Measurements from ENCODE around the gene CLIP1. TPM values are rescaled to one million over a fixed set of nuclear protein-coding genes. Genes with fewer than 3 reads are reported as not detected.

The CLIP1 gene
- total RNA-seq, 1 donor from 2014 or later: 59.1 TPM

GRCh38 chr12:122356192-122356635 lies 66.3 kb downstream of the CLIP1 start:
- Mint-ChIP-seq H3K9me3 (no peaks in the 10 kb centered on the region), H3K36me3 (peaks cover 20% of the 10 kb centered on the region), H3K4me3 (no peak overlapping the region), H3K27ac (no peak overlapping the region), H3K4me1 (ENCODE audit: unreplicated experiment) (peaks cover 5% of the 10 kb centered on the region), H3K27me3 (no peaks in the 10 kb centered on the region)
- peak; percentile 85 for TF ChIP-seq CTCF (conservative IDR thresholded peaks at IDR 0.05)
- DNase-seq (ENCODE audit: extremely low spot score, unreplicated experiment): no peak

- no peak for DNase-seq (ENCODE audit: extremely low spot score, unreplicated experiment)
- H3K27me3 Mint-ChIP-seq: no peaks in the 10 kb centered on the region
- H3K27ac Mint-ChIP-seq: no peak overlapping the region
- no peak for TF ChIP-seq CTCF (conservative IDR thresholded peaks at IDR 0.05)
- H3K36me3 Mint-ChIP-seq: peaks cover 17% of the 10 kb centered on the region
- H3K4me3 Mint-ChIP-seq: no peak overlapping the region
- peaks cover 5% of the 10 kb centered on the region for H3K4me1 Mint-ChIP-seq (ENCODE audit: unreplicated experiment)
- H3K9me3 Mint-ChIP-seq: no peaks in the 10 kb centered on the region
Measured at GRCh38 chr12:122355706-122356105, 66.8 kb downstream of the CLIP1 start.

- Mint-ChIP-seq H3K36me3 (peaks cover 20% of the 10 kb centered on the region), H3K4me3 (no peak overlapping the region), H3K27me3 (no peaks in the 10 kb centered on the region), H3K9me3 (no peaks in the 10 kb centered on the region), H3K27ac (peak overlapping the region; percentile 18), H3K4me1 (ENCODE audit: unreplicated experiment) (peaks cover 5% of the 10 kb centered on the region)
- TF ChIP-seq CTCF (conservative IDR thresholded peaks at IDR 0.05): no peak
- DNase-seq (ENCODE audit: extremely low spot score, unreplicated experiment): no peak
Measured at GRCh38 chr12:122354958-122355641, 67.4 kb downstream of the CLIP1 start.

- Mint-ChIP-seq H3K27ac (no peak overlapping the region), H3K36me3 (peaks cover 30% of the 10 kb centered on the region), H3K27me3 (no peaks in the 10 kb centered on the region), H3K4me1 (ENCODE audit: unreplicated experiment) (peaks cover 9% of the 10 kb centered on the region), H3K9me3 (no peaks in the 10 kb centered on the region), H3K4me3 (no peak overlapping the region)
- TF ChIP-seq CTCF (conservative IDR thresholded peaks at IDR 0.05): no peak
- DNase-seq (ENCODE audit: extremely low spot score, unreplicated experiment): no peak
Measured at GRCh38 chr12:122352394-122352793, 70.1 kb downstream of the CLIP1 start.

GRCh38 chr12:122350141-122350848 lies 72.2 kb downstream of the CLIP1 start:
- Mint-ChIP-seq H3K36me3 (peaks cover 24% of the 10 kb centered on the region), H3K4me1 (ENCODE audit: unreplicated experiment) (peaks cover 4% of the 10 kb centered on the region), H3K27ac (peak overlapping the region; percentile 43), H3K9me3 (no peaks in the 10 kb centered on the region), H3K4me3 (no peak overlapping the region), H3K27me3 (no peaks in the 10 kb centered on the region)
- peak; percentile 43 for TF ChIP-seq CTCF (conservative IDR thresholded peaks at IDR 0.05)
- DNase-seq (ENCODE audit: extremely low spot score, unreplicated experiment): no peak

All from type B pancreatic cell (in vitro differentiated cells).